Right renal cortex interstitium (tissue), 3 donors: ENCODE data around the gene SMAD7. TPM values are rescaled to one million over a fixed set of nuclear protein-coding genes. Genes with fewer than 3 reads are reported as not detected.

Experiments used
- DNase-seq, 3 donors: peaks; one replicate each; pipeline ENCODE4 v3.0.0-alpha.2; 2013; ENCODE audit warnings: low read depth in 3 of 3, low spot score in 2 of 3
- polyA plus RNA-seq, 3 donors: library from polyadenylated mRNA; unstranded; fragments of 120-200 nt; gene quantifications; one replicate each; pipeline ENCODE4 v1.2.1, GENCODE V29; 2013; ENCODE audit not compliant: insufficient read length in 3 of 3

SMAD7 gene
- polyA plus RNA-seq, 3 donors: 64.5 to 67.8 (median 65.1) TPM

DNA sequence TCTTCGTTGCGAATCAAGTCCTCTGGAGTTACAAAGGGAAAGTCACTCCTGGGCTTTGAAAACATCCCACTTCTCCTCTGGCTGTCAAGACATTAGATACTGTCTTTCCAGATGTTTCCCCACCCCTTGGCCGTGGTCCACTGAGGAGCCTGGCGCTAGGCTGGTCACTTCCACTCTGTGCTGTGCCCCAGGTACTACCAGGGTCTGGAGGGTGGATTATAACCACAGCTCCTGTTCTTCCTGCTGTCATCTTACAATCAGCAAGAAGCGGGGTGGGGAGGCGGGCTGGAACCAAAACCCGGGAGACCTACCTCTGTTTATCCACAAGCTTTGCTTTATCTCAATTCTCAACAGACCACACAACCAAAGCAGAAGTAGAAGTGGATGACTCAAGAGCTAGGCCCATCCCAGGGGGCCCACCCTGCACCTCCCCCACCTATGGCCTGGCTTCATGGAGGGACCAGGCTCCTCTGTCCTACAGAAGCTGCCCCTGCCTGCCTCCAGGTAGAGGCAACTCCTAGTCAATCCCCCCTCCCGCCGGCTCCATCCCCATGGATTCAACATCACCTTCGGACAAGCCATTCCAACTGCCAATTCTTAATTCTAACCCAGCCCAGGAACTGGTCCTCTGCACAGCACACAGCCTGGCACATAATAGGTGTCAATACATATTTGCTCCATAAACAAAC, 17.8 kb downstream of the SMAD7 start:
- no peak for DNase-seq

DNA sequence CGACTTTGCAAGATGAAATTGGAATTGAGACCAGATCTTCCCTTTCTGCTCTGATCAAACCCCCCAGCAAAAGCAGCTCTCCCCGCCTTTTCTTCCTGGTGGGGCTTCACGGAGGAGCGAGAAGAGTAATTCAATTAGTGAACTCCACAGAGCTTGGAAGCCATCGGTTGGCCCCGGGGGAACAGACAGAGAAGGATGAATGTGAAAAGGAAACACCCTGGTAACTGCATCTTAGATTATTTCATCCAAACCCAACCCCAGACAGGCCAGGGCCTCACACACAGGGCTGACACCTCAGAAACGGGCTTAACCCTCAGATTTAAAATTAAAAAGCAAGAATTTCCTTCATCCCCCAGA, 18.3 kb downstream of the SMAD7 start:
- no peak for DNase-seq

- DNase-seq: no peak
Observed at GRCh38 chr18:48931680-48932461, 18.9 kb downstream of the SMAD7 start.

- no peak for DNase-seq
Observed at GRCh38 chr18:48930926-48931325, 19.8 kb downstream of the SMAD7 start.

DNA sequence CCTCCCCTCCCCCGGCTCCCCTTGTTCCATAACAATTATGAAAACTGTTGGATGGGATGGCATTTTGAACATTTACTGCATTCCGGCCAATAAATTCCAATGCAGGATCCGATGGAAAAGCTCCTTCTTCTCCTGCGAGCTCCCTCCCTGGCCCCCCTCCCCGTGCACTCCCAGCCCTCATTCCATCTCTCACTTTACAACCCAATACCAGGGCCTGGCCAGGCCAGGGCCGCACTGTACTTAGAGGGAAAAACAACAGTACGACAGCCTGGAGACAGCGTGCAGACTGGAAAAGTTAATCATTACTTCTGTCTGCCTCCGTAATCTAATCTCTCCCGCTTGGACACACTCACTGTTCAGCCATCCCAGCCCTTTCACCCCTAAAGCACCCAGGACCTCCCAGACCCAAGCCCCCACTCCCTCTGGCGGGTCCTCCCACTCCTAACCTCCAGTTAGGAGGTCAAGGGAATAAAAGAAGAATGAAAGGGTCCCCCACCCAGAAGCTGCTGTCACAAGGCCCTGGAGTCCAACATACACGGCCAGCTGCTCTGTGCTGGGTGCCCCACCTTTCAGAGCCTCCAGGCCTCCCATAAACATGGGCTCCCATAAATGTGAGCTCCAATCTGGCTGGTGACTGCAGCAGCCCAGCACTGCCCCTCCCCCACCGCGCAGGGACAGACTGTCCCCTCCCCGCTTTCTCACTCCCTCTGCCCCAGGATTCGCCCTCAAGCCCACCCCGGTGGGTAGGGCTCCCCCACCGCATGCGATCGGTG, 20.6 kb downstream of the SMAD7 start:
- DNase-seq: peak; percentile 86 to 88 (median 87)

DNA sequence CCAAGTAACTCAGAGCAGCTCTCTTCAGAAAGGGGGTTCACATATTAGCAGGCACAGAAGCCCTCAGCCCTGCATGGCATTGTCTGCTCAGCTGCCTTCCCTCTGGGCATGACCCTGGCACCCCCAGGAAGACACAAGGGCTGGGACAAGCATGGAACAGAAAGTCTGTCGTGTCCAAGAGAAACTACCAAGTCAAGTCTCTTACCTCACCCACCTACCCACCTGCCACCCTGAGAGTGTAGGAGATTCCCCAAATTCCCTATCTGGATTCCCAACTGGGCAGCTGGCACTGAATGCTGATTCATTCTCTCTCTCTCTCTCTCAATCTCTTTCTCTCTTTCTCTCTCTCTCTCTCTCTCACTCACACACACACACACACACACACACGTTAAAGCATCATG, 21.6 kb downstream of the SMAD7 start:
- no peak for DNase-seq

- DNase-seq: no peak
Observed at GRCh38 chr18:48928787-48929186, 22.0 kb downstream of the SMAD7 start.

DNA sequence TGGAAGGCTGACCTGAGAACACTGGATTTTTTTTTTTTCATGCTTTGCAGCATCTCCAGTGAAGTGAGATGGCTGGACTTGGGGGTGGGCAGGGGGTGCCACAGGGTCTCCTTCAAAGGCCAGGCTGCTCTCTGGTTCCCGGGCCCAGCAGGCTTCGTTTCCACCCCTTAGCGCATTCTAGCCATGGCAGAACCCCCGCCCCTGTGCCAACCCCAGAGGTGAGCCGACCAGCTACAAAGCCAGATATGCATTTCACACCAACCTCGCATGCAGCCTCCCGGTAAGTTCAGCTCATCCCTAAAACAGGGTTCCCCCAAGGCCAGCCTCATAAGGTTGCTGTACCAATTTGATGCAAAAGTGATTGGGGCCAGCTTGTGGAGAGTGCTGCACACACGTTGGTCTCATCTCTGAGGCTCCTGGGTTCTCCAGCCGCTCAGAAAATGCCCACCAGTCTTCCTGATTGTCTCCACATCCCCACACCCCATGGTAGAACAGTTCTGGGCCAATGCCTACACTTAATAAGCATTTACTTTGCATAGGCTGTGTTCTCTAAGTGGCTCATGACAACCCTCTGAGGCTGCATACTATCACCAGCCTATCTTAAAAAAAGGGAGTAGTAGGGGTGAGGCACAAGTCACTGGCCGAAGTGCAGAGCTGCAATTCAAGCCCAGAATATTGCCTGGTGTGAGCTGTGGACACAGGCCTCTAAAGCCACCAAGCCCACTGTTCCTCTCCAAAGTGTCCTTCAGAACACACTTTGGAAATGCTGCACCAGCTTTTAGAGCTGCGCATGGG, 23.3 kb downstream of the SMAD7 start:
- no peak for DNase-seq

DNA sequence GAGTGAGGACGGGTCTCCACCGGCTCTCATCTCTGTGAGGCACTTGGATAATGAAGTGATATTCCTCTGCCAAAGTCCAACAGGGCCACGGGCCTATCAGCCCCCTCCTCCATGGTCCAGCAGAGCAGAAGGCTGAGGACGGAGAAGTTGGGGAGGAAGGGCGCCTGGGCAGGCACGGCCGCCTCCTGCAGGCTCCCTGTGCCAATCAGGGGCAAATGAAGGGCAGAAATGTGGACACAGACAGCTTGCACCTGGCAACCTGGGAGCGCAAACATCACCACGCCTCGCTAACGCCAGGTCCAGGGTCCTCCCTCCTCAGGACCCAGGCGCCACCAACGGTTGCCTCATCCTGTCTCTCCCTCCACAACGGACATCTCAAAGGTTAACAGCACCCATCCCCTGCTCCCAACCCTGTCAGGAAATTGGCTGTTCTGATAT, 24.3 kb downstream of the SMAD7 start:
- DNase-seq: no peak

GRCh38 chr18:48925491-48925780, 25.3 kb downstream of the SMAD7 start:
- no peak for DNase-seq

DNA sequence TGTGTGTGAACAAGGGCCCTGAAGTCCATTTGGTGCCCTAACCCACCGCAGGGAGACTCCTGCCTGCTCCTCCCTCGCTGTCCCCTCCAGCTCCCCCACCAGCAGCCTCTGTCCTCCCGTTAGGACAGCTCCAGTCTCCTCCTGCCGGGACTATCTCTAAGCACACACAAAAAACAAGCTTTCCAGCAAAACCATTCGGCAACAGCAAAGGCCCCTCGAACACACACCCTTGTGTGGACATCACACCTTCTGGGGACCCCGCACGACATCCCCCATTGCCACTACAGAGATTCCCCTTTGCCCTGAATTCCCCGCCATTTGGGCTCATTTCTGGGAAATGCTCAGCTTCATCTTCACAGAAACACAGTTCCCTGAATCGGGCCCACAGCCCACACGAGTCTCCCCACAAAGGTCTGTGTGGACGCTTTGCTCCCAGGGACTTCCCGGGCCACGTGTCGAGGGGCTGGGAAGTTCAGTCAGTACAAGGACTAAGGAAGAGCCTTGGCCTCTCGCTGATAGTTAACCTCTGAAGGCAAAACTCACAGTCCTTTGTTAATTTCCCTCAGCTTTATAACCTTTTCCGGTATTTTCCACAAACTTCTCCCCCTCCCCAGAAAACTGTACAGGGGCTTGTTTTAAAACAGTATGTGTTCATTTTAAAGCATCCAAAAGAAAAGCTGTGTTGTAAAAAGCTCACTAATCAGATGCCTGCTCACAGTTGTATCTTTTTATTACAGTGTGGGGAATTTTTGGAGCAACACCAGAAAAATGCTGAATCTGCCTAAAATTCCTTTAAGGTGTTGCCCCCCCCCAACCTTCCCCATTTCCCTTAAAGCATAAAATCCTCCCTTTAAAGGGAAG, 25.9 kb downstream of the SMAD7 start:
- no peak for DNase-seq

DNA sequence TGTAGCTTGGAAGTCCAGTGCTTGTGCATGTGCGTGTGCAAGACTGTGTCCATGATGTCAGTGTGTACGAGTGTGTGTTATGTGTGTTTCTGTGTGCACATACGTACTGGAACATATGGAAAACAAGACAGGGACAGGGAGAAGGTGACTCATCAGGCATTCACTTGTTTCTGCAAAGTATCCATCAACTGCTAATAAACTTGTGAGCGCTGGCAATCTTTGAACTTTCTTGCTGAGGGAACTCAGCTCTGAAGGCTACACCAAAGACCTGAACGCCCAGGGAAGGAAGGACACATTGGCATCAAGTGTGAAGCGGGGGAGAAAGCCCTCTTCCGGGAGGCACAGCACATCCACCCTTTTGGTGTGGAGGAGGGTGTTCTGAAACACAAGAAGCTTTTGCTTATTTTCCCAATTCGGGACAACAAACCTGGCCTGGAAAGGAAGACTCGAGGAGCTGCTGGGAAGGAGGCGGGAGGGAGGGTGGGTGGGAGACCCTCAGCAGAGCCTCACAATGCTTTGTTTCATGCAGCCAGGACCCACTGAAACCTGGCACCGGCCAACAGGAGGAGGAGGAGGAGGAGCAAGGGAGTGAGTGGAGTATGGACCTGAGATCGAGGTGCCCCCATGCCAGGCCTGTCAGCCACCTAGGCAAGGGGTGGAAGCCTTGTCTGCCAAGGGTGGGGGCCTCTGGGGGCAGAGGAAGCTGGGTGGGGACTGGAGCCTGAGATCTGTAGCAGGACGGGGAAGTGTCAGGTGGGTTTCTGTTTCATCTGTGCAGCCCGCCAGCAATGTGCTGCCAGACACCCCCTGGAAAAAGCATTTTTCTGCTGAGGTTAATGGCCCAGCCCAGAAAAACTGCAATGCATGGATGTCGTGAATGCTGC, 26.8 kb downstream of the SMAD7 start:
- no peak for DNase-seq

DNA sequence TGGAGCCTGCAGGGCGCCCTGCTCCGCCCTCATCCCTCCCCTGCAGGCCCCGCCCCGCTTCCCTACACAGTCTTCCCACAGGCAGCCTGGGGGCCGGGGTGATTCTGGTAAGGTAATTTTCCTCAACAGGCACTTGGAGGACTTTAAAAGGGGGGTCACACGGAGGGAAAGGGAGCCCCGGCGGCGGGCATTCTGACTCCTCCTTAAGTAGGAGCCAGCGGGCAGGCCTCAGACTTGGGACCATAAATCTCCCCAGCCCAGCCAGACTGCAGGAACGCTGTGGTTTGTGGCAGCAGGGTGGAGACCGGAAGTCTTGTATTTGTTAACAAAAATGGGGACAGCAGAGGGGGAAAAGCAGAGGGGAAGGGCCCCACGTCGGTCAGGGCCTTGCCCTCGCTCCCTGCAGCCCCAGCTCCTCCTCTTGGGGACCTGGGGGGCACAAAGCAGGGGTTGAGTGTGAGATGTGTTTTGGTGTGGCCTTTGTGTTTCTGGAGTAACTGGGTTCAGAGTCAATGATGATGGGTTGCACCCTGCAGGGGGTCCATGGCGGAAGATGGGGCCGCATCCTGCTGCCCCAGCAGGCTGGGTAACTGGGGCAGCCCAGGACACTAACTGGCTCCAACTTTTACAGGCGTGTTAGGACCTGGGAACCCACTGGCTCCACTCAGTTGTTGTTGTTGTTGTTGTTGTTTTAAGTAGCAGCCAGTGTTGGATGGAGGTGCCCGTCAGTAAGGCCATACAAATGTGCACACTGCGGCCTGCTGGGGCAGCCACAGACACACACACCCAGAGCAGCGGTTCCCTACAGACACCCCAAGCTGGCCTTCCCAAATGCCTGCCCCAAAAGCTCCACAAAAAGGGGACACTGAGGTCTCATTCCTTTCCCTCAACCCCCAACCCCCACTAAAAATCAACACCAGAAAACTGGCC, 27.7 kb downstream of the SMAD7 start:
- DNase-seq: no peak

DNA sequence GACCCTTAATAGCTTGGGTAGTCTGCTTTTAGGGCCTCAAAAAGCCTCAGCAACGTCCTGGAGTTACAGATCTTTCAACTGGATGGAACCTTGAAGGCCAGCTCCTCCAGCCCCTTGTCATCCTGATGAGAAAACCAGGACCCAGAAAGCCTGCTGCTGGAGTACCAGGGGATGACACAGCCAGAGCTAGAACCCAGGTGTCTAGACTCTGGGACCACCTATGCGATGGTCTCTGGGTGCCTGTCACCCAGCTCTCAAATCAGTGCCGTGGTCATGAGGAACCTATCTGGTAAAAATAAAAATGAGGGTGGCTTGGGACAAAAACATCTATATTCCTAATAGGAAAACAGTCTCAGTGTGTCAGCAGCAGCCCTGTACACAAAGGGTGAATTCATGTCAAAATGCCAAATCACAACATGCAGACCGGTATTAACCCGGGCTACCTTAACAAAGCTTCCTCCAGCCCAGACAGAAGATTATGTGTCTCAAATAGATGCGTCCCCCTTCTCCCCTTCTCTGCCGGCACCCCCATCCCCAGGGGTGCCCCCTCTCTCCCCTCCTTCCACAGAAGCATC, 28.5 kb downstream of the SMAD7 start:
- DNase-seq: no peak

DNA sequence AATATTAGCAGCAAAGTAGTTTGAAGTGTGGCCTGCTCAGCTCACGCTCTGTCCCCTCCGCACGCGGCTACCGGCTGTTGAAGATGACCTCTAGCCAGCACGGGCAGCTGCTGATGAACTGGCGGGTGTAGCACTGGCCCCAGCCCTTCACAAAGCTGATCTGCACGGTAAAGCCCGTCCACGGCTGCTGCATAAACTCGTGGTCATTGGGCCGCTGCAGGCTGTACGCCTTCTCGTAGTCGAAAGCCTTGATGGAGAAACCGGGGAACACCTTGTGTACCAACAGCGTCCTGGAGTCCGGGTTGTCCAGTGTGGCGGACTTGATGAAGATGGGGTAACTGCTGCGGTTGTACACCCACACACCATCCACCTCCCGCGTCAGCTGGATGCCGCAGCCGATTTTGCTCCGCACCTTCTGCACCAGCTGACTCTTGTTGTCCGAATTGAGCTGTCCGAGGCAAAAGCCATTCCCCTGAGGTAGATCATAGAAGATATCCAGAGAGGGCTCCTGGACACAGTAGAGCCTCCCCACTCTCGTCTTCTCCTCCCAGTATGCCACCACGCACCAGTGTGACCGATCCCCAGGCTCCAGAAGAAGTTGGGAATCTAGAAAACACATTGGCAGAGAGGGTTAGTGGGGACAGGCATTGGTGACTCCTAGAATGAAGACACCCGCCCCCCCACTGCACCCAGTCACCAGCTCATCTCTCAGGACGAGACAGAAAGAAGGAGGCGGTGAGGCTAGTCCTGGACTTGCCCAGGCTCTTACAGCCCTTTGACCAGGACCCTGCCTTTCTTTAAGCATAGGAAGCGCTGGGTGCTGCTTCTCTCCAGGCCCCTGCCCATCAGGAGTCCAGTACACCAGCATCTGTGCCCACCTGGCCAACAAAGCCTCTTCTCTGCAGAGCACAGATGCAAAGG, 29.2 kb downstream of the SMAD7 start:
- no peak for DNase-seq

- DNase-seq: no peak
Observed at GRCh38 chr18:48920408-48921038, 30.2 kb downstream of the SMAD7 start.
